Panc1 (cell line): ENCODE results near the gene MYO1A. TPM values are rescaled to one million over a fixed set of nuclear protein-coding genes. Genes with fewer than 3 reads are reported as not detected.
A peak's percentile ranks its signal among the peaks of the same experiment; 100 is the strongest.

Experiments
- ATAC-seq: fragments of 200-7000 bp; cut with Tn5 transposase; 2 replicates; pipeline ENCODE4 v1.9.1; 2020; ENCODE audit warnings: mild to moderate bottlenecking, moderate library complexity
- BruUV-seq: library from RNA; stranded (reverse); fragments of 400-500 nt; replicated peaks from 2 replicates; lab custom pipeline; 2021; lab: Mats Ljungman, UMichigan
- CTCF ChIA-PET: fragments of 300-600 bp; sonication (Branson Sonifier 250); formaldehyde crosslinking; loops from one replicate; lab custom pipeline; 2022; ENCODE audit warnings: antibody characterized with exemption; lab: Charles Lee
- POLR2A ChIA-PET: fragments of 300-600 bp; sonication (Branson Sonifier 250); formaldehyde crosslinking; loops from one replicate; lab custom pipeline; 2022; ENCODE audit warnings: antibody characterized with exemption; lab: Charles Lee
- DNase-seq: peaks from one replicate; pipeline ENCODE4 v3.0.0-alpha.2; 2010; ENCODE audit warnings: low read depth, low spot score
- H3K27ac ChIP-seq: 2 replicates; pipeline ENCODE4 v1.5.1; 2011; ENCODE audit warnings: mild to moderate bottlenecking, low read length, inconsistent platforms
- H3K27me3 ChIP-seq: fragments of 200-500 bp; sonication (Bioruptor generic); 2 replicates; pipeline ENCODE4 v1.6.0; 2014; ENCODE audit warnings: low read length, inconsistent platforms; ENCODE audit not compliant: control insufficient read depth, insufficient read depth
- H3K36me3 ChIP-seq: fragments of 200-500 bp; sonication (Bioruptor generic); 2 replicates; pipeline ENCODE4 v1.5.1; 2014; ENCODE audit warnings: inconsistent platforms, mild to moderate bottlenecking, low read length, moderate library complexity; ENCODE audit not compliant: control insufficient read depth, insufficient read depth
- H3K4me1 ChIP-seq: 2 replicates; pipeline ENCODE4 v1.5.1; 2011; ENCODE audit warnings: inconsistent platforms, mild to moderate bottlenecking, low read length, moderate library complexity; ENCODE audit not compliant: control insufficient read depth, insufficient read depth
- H3K4me3 ChIP-seq, 2 experiments: 2 replicates each; pipeline ENCODE4 v1.5.1; 2011 to 2012; ENCODE audit warnings: low read depth in 2 of 2, low read length in 2 of 2, mild to moderate bottlenecking in 2 of 2, inconsistent platforms in 1 of 2, moderate library complexity in 1 of 2
- H3K9me3 ChIP-seq: fragments of 200-500 bp; sonication (Bioruptor generic); 2 replicates; pipeline ENCODE4 v1.5.1; 2014; ENCODE audit warnings: low read depth, mild to moderate bottlenecking, inconsistent platforms, low read length, moderate library complexity; ENCODE audit not compliant: control insufficient read depth, insufficient read depth
- CTCF ChIP-seq: fragments of 450-650 bp; IDR thresholded peaks from 2 replicates; pipeline ENCODE4 v1.5.1; 2017; ENCODE audit warnings: mild to moderate bottlenecking
- POLR2AphosphoS5 ChIP-seq: IDR thresholded peaks from 2 replicates; pipeline ENCODE4 v1.6.1; 2012; ENCODE audit warnings: mild to moderate bottlenecking, low read depth, low read length, moderate library complexity
- REST ChIP-seq, 2 experiments: IDR thresholded peaks; 2 replicates each; pipeline ENCODE4 v1.6.1; 2011 to 2012; ENCODE audit warnings: low read depth in 2 of 2, control low read depth in 1 of 2, low read length in 1 of 2, mild to moderate bottlenecking in 1 of 2, moderate library complexity in 1 of 2; ENCODE audit not compliant: insufficient read depth in 1 of 2
- SIN3A ChIP-seq: IDR thresholded peaks from 2 replicates; pipeline ENCODE4 v1.6.1; 2012; ENCODE audit warnings: low read depth, mild to moderate bottlenecking, low read length, moderate library complexity, borderline replicate concordance; ENCODE audit not compliant: insufficient read depth
- TCF7L2 ChIP-seq: IDR thresholded peaks from 2 replicates; pipeline ENCODE4 v1.6.1; 2011; ENCODE audit warnings: mild to moderate bottlenecking, low read depth, low read length, inconsistent platforms
- in situ Hi-C: cut with HindIII; loops from 2 replicates; pipeline ENCODE4 v1.10.0; 2016; ENCODE audit warnings: low sequenced_read_pairs, low pct_unique_long_range_greater_than_20kb
- intact Hi-C: fragments of 100-400 bp; cut with micrococcal nuclease; formaldehyde crosslinking; loops from one replicate; pipeline ENCODE4 v1.10.0; 2022; ENCODE audit not compliant: unreplicated experiment
- total RNA-seq: library from RNA; stranded (reverse); gene quantifications from one replicate; pipeline ENCODE4 v1.2.1, GENCODE V29; 2021; ENCODE audit not compliant: unreplicated experiment

Gene MYO1A
- total RNA-seq, 1 experiment from 2014 or later, result not detected

GRCh38 chr12:57001448-57001906, 48.5 kb downstream of the MYO1A start:
- peaks cover 3% of the 10 kb centered on the region; the same call in 1 of the 2 replicates for H3K36me3 ChIP-seq
- in situ Hi-C loops, result no loop called here

GRCh38 chr12:57000393-57000792, 49.5 kb downstream of the MYO1A start:
- CTCF ChIA-PET, result no interaction called here
- H3K4me3 ChIP-seq, result no peak overlapping the region
- in situ Hi-C loops, result no loop called here
- no peaks in the 10 kb centered on the region; the same call in 1 of the 2 replicates for H3K4me1 ChIP-seq
- TF ChIP-seq REST (IDR thresholded peaks at IDR 0.05; ENCODE audit: insufficient read depth in 1 of 2, low read depth in 2 of 2, low read length in 1 of 2) (no peak), TCF7L2 (no peak), POLR2AphosphoS5 (no peak), CTCF (no peak), SIN3A (no peak)
- peaks cover 3% of the 10 kb centered on the region; the same call in 1 of the 2 replicates for H3K36me3 ChIP-seq
- H3K27ac ChIP-seq, result no peak overlapping the region
- no peaks in the 10 kb centered on the region for H3K27me3 ChIP-seq
- DNase-seq (no peak), ATAC-seq (no peak)
- intact Hi-C loops, result loop anchor here (5.0 kb wide), 1 partner anchor 238 kb away; the partner anchor contains the start of gene HSD17B6
- no TSS peak for BruUV-seq
- POLR2A ChIA-PET, result no interaction called here
- H3K9me3 ChIP-seq, result no peaks in the 10 kb centered on the region

More at GRCh38 chr12:57001448-57001906, 48.5 kb downstream of the MYO1A start:
- peak; percentile 42; the same call in 1 of the 2 replicates for ATAC-seq
- intact Hi-C loops, result loop anchor here (5.0 kb wide), 1 partner anchor 239 kb away; the partner anchor contains the start of gene HSD17B6
- Histone ChIP-seq H3K4me1 (no peaks in the 10 kb centered on the region; the same call in 1 of the 2 replicates), H3K9me3 (no peaks in the 10 kb centered on the region), H3K27me3 (no peaks in the 10 kb centered on the region), H3K27ac (no peak overlapping the region), H3K4me3 (no peak overlapping the region)
- TF ChIP-seq TCF7L2 (no peak), SIN3A (no peak), REST (IDR thresholded peaks at IDR 0.05; ENCODE audit: insufficient read depth in 1 of 2, low read depth in 2 of 2, low read length in 1 of 2) (no peak), CTCF (peak; percentile 87), POLR2AphosphoS5 (no peak)
- no TSS peak for BruUV-seq
- ChIA-PET POLR2A (no interaction called here), CTCF (interaction anchor here (0.6 kb wide), 4 partner anchors 248 to 545 kb away, joined by 3 to 8 read pairs (median 4); no protein-coding TSS in a partner anchor)
- DNase-seq, result peak; percentile 28
